ENCODE measurements around the gene RFX1.
"Not testable (repeated sequence)": the region's sequence is repeated elsewhere in the genome, so short reads cannot be mapped to it uniquely, and the experiment has no call there.

The RFX1 gene

DNA sequence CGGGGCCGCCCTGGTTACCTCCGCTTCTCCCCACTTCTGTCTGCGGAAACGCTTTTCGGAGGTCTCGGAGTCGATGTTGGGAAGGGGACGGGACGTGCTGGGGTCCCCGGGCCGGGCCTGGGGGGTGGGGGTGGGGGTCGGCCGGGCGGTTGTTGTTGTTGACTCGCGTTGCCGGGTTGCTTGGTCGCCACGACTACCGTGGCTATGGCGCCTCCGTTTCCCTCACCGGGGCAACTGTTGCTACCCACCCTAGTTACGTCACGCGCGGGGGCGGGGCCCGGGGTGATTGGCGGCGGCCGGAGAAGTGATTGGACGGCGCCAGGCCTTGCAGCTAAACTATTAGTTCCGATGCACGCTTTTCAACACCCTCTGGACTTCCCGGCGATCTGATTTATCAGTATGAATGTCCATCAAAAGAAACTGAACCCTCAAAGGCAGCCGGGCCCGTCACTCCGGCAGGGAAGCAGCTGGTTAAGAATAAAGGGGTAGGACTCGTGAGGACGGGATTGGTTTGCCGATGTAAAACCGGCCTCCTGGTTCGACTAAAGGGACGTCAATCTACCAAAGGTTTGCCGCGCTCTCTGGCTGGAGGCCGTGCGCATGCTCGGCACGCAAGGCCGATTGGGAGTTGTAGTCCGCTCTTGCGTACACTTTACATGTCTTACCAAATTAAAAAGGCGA, at the start of gene RFX1:
Gene RFX1, minus strand, starts transcription at position 236 of the 681 bp plus-strand sequence. CDS start 12,477 bp downstream, outside the sequence.
- FAIRE-seq = peak; percentile 96

DNA sequence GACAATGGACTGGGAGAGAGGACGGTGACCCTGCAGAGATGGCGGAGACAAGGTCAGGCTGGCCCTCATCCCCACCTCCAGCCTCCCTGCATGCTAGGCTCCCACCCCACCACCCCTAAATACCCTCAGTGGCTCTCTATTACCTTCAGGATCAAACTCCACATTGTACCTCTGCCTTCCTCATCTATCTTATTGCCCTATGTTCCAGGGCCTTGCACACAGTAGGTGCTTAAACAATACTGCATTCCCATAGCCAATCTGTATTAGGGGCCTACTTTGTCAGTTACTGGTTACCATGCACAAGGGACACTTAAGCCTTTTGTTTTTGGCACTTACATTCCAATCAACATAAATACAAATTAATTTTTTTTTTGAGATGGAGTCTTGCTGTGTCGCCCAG, 49.3 kb upstream of the RFX1 start:
- no peak for FAIRE-seq

GRCh38 chr19:14054721-14055120, 48.6 kb upstream of the RFX1 start:
- no peak for FAIRE-seq

DNA sequence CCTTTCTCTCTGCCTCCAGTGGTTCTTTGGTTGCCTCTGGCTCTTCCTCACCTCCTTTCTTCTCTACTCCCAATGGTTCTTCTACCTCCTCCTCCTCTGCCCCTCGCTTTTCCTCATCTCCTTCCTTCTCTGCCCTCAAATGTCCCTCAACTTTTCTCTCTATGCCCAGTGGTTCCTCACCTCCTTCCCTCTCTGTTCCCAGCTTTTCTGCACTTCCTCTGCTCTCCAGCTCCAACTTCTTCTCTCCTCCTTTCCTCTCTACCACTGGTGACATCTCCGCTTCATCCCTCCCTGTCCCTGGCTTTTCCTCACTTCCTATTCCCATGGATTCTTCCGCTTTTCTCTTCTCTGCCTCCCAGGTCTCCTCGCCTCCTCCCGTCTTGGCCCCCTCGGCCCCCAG, 48.0 kb upstream of the RFX1 start:
- FAIRE-seq = no peak

DNA sequence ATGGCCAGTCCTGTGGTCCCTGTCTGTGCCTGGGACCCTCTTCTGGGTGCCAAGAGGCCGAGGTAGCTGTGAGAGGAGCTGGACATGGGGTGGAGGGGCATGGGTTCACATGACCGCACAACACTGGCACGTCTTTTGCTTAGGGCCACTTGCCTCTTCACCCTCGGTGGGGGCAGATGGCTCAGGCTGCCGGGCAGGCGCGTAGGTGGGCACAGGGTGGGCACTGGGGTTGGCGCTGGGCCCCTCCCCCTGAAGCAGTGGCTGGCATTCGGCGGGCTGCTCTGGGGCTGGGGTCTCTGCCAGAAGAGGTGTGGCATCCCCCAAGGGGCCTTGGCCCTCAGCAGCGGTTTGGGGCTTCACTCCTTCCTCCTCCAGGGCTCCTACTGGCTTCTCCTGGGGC, 47.4 kb upstream of the RFX1 start:
- no peak for FAIRE-seq

GRCh38 chr19:14053032-14053431, 46.9 kb upstream of the RFX1 start:
- no peak for FAIRE-seq

DNA sequence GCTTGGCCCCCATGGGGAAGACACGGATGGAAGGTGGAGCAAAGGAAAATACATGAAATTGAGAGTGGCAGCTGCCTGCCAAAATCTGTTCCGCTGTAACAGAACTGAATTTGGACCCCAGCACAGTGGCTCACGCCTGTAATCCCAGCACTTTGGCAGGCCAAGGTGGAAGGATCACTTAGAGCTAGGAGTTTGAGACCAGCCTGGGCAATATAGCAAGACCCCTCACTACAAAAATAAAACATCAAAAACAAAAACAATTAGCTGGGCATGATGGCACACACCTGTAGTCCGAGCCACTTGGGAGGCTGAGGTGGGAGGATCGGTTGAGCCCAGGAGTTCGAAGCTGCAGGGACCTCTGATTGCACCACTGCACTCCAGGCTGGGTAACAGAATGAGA, 46.4 kb upstream of the RFX1 start:
- FAIRE-seq = no peak

GRCh38 chr19:14051980-14052379, 45.9 kb upstream of the RFX1 start:
- FAIRE-seq = no peak

DNA sequence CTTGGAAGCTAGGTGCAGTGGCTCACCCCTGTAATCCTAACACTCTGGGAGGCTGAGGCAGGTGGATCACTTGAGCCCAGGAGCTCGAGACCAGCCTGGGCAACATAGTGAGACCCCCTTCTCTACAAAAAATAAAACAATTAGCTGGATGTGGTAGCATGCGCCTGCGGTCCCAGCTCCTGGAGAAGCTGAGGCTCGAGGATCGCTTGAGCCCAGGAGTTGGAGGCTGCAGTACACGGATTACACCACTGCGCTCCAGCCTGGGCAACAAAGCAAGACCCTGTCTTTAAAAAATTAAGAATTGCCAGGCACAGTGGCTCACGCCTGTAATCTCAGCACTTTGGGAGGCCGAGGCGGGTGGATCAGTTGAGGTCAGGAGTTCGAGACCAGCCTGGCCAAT, 44.8 kb upstream of the RFX1 start:
- not testable (repeated sequence) for FAIRE-seq

DNA sequence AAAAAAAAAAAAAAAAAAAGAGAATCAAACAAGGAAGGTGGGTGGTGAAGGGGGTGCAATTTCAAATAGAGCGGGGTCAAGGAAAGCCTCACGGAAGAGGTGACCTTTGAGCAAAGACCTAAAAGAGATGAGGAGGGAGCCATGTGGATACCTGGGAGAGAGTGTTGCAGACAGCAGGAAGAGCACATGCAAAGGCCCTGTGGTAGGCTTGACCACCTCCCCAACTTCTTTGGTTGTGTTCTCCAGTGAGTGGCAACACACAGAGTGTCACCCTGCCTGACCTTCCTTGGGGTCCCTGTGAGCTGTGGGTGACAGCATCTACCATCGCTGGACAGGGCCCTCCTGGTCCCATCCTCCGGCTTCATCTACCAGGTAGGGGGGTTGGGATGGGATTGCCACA, 44.4 kb upstream of the RFX1 start:
- FAIRE-seq = no peak

GRCh38 chr19:14048443-14049153, 42.5 kb upstream of the RFX1 start:
- no peak for FAIRE-seq

- not testable (repeated sequence) for FAIRE-seq
These were observed 41.7 kb upstream of the RFX1 start for GRCh38 chr19:14047866-14048265.

- FAIRE-seq = peak; percentile 82
These were observed 36.8 kb upstream of the RFX1 start for GRCh38 chr19:14042659-14043608.

DNA sequence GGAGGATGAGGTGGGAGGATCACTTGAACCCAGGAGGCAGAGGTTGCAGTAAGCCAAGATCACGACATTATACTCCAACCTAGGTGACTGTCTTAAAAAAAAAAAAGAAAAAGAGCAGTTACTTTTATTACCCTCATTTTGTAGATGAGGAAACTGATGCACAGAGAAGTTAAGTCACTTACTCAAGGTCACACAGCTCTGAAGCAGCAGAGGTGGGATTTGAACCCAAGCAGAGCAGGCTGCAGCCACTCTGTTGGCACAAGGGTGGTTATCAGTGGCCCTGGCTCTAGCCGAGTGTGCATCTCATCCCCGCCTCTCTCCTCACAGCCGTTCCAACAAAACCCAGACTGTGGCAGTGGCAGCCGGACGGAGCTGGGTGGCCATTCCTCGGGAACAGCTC, 33.1 kb upstream of the RFX1 start:
- FAIRE-seq = no peak

GRCh38 chr19:14035706-14036105, 29.6 kb upstream of the RFX1 start:
- no peak for FAIRE-seq

GRCh38 chr19:14035159-14035558, 29.0 kb upstream of the RFX1 start:
- not testable (repeated sequence) for FAIRE-seq

- FAIRE-seq = no peak
These were observed 27.8 kb upstream of the RFX1 start for GRCh38 chr19:14033946-14034345.

DNA sequence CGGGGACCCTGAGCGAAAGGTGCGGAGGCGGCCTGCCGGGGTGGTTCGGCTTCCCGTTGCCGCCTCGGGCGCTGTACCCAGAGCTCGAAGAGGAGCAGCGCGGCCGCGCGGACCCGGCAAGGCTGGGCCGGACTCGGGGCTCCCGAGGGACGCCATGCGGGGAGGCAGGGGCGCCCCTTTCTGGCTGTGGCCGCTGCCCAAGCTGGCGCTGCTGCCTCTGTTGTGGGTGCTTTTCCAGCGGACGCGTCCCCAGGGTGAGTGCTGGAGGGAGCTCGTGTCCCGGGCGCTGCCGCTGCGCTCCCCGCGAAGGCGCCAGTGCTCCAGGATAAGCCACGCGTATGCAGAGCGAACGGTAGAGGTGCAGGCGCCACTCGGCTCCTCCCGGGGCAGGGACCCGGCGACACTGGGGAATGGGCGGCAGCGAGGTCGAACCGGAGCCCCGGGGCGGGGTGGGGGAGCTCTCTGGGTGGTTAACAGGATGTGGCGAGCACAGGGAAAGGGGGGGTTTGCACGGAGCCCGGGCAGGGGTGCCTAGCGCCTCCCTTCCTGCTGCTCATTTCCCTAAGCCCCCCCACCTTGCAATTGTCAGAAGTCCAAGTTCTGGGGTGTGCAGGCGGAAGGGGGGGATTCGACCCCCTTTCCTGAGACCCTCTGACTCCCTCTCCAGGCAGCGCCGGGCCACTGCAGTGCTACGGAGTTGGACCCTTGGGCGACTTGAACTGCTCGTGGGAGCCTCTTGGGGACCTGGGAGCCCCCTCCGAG, 25.8 kb upstream of the RFX1 start, which contains the start of gene IL27RA:
Gene IL27RA, plus strand, starts transcription at position 44 of the 762 bp plus-strand sequence. Its CDS starts 111 bp downstream, at position 155.
- FAIRE-seq = no peak

- no peak for FAIRE-seq
These were observed 25.0 kb upstream of the RFX1 start for GRCh38 chr19:14030997-14031718.

- FAIRE-seq = no peak
These were observed 22.8 kb upstream of the RFX1 start for GRCh38 chr19:14028901-14029300.

- FAIRE-seq = no peak
These were observed 21.8 kb upstream of the RFX1 start, which contains the start of gene RLN3 for GRCh38 chr19:14027856-14028450. Gene RLN3 (plus strand): TSS chr19:14028148. CDS start chr19:14028205, 57 bp downstream.
